ENCODE results near the gene MYH4.

MYH4 gene

DNA sequence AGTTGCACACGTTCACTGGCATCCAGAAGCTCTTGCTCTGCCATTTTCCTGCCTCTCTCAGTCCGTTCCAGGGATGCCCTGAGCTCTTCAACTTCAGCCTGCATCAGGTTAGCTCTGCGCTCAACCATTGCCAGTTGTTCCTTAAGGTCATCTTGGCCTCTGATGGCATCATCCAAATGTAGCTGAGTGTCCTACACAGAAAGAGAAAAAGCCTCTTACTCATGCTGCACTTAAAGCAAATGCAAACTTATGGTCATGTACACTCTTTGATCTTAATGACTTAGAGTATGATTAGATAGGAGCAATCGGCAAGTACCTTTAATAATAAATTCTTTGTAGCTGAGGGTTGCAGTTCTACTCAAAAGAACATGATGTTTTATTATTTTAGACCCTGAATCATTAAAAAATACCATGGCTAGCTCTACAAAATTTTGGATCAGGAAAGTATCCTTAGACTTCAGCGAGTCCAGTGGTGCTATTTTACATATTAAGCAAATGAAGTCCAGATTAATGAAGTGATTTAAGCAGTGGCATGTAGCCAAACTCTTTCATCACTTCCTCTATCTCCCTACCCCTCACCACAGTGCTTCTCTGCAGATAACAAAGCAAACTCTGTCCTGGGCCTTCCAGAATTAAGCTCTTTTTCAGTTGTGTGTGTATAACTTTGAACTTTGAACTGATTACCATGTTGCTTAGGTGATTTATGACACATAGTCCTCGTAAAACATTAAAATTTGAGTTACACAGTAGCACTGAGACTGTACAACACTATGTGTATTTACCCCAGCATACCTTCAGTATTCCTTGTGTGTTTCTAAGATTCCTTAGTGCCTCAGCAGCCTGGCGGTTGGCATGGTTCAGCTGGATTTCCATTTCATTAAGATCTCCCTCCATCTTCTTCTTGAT lies 22.1 kb downstream of the MYH4 start (continued):
- TF ChIP-seq, protein P1, sequence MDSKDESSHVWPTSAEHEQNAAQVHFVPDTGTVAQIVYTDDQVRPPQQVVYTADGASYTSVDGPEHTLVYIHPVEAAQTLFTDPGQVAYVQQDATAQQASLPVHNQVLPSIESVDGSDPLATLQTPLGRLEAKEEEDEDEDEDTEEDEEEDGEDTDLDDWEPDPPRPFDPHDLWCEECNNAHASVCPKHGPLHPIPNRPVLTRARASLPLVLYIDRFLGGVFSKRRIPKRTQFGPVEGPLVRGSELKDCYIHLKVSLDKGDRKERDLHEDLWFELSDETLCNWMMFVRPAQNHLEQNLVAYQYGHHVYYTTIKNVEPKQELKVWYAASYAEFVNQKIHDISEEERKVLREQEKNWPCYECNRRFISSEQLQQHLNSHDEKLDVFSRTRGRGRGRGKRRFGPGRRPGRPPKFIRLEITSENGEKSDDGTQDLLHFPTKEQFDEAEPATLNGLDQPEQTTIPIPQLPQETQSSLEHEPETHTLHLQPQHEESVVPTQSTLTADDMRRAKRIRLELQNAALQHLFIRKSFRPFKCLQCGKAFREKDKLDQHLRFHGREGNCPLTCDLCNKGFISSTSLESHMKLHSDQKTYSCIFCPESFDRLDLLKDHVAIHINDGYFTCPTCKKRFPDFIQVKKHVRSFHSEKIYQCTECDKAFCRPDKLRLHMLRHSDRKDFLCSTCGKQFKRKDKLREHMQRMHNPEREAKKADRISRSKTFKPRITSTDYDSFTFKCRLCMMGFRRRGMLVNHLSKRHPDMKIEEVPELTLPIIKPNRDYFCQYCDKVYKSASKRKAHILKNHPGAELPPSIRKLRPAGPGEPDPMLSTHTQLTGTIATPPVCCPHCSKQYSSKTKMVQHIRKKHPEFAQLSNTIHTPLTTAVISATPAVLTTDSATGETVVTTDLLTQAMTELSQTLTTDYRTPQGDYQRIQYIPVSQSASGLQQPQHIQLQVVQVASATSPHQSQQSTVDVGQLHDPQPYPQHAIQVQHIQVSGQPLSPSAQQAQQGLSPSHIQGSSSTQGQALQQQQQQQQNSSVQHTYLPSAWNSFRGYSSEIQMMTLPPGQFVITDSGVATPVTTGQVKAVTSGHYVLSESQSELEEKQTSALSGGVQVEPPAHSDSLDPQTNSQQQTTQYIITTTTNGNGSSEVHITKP (tag by site-specific recombination; IDR thresholded peaks at IDR 0.05), result no peak
- TF ChIP-seq ZNF530 (tag by site-specific recombination; IDR thresholded peaks at IDR 0.05; ENCODE audit: low read depth), result no peak

DNA sequence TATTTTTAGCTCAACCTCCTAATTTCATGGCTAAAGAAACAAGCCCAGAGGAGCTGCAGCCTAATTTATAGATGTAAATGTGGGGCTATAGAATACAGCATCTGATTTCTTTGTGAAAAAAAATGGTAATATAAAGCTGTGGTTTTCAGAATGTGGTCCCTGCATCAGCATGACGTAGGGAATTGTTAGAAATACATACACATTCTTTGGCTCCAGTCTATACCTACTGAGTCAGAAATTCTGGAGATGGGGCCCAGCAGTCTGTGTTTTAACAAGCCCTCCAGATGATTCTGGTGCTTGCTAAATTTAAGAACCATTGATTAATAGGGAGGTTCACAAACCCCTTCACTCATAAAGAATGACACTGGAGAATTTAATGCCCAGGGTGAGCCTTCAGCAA lies 29.5 kb downstream of the MYH4 start:
- ChIA-PET CTCF (no interaction called here), POLR2A (no interaction called here)
- Histone ChIP-seq H3K9me3 (ENCODE audit: control insufficient read depth, insufficient read depth, low read depth, low read length) (no peaks in the 10 kb centered on the region), H3K4me3 (ENCODE audit: low read depth, low read length) (no peak overlapping the region), H3K36me3 (ENCODE audit: control insufficient read depth in 2 of 2, insufficient read depth in 1 of 2, low read length in 2 of 2) (no peaks in the 10 kb centered on the region), H3K4me1 (ENCODE audit: control insufficient read depth, insufficient read depth, low read length) (no peaks in the 10 kb centered on the region), H3K27ac (ENCODE audit: extremely low read depth, low read depth, low read length) (no peak overlapping the region)
- TF ChIP-seq HOXA7 (CRISPR knock-in tag; IDR thresholded peaks at IDR 0.05; ENCODE audit: borderline replicate concordance) (no peak), ZNF140 (tag by site-specific recombination; IDR thresholded peaks at IDR 0.05) (no peak), ZNF23 (tag by site-specific recombination; IDR thresholded peaks at IDR 0.05; ENCODE audit: borderline replicate concordance) (no peak), ZNF19 (tag by site-specific recombination; IDR thresholded peaks at IDR 0.05; ENCODE audit: low read depth) (no peak)

DNA sequence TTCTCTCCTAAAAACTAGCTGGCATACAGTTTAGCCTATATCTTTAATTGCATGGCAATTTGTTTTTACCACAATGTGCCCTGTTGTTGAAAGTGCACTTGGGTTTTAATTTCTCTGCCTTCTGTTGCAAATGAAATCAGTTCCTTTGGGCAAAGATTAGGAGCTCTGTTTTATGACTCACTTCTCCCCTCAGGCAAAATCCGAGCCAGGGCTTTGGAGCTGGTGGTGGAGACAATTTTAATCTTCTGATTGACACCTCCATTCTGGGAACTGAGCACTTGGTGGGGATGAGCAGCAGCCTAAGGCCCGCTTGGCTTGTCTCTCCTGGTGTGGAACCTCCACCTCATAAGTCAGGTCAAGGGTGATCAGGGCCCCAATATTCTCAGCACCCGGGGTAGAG lies 34.3 kb downstream of the MYH4 start:
- Histone ChIP-seq H3K27ac (ENCODE audit: extremely low read depth, low read depth, low read length) (no peak overlapping the region), H3K4me1 (ENCODE audit: control insufficient read depth, insufficient read depth, low read length) (no peaks in the 10 kb centered on the region), H3K36me3 (ENCODE audit: control insufficient read depth in 2 of 2, insufficient read depth in 1 of 2, low read length in 2 of 2) (no peaks in the 10 kb centered on the region), H3K4me3 (ENCODE audit: low read depth, low read length) (no peak overlapping the region), H3K9me3 (ENCODE audit: control insufficient read depth, insufficient read depth, low read depth, low read length) (no peaks in the 10 kb centered on the region)
- ChIA-PET POLR2A (no interaction called here), CTCF (interaction anchor here (1.0 to 1.6 kb wide), 5 partner anchors 13 to 182 kb away, joined by 3 to 4 read pairs (median 3); no protein-coding TSS in a partner anchor)
- TF ChIP-seq ZNF549 (tag by site-specific recombination; IDR thresholded peaks at IDR 0.05) (peak; percentile 62; the same call in 1 of the 2 replicates), HOXC10 (CRISPR knock-in tag; IDR thresholded peaks at IDR 0.05) (no peak)

DNA sequence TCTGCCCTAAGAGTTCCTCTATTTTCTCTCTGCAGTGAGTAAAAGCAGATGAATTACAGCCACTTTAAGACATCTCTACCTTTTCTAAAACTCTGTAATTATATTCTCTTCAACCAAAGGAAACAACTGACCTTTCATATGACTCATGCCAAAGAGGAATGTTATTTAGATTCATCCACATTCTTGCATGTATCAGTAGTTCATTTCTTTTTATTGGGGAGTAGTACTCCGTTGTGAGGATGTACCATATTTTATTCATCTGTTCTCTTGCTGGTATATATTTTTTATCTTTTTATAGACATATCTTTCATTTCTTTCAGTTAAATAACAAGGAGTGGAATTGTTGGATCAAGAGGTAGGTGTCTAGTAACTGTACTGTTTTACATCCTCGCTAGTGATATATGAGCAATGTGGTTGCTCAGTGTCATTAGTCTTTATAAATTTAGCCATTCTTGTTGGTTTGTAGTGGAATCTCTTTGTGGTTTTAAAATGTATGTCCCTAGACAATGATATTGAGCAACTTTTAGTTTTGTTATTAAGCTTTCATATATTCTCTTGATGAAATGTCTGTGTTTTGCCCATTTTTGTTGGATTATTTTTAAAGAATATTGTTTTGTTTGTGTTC lies 39.8 kb downstream of the MYH4 start:
- TF ChIP-seq ZNF10 (tag by site-specific recombination; IDR thresholded peaks at IDR 0.05) (no peak), ZNF19 (tag by site-specific recombination; IDR thresholded peaks at IDR 0.05; ENCODE audit: low read depth) (no peak), ZNF610 (tag by site-specific recombination; IDR thresholded peaks at IDR 0.05; ENCODE audit: borderline replicate concordance) (no peak), ZNF184 (tag by site-specific recombination; IDR thresholded peaks at IDR 0.05) (no peak)
- TF ChIP-seq, protein P2, sequence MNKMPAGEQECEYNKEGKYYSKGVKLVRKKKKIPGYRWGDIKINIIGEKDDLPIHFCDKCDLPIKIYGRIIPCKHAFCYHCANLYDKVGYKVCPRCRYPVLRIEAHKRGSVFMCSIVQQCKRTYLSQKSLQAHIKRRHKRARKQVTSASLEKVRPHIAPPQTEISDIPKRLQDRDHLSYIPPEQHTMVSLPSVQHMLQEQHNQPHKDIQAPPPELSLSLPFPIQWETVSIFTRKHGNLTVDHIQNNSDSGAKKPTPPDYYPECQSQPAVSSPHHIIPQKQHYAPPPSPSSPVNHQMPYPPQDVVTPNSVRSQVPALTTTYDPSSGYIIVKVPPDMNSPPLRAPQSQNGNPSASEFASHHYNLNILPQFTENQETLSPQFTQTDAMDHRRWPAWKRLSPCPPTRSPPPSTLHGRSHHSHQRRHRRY (tag by site-specific recombination; IDR thresholded peaks at IDR 0.05), result no peak
- Histone ChIP-seq H3K27ac (ENCODE audit: extremely low read depth, low read depth, low read length) (no peak overlapping the region), H3K4me3 (ENCODE audit: low read depth, low read length) (no peak overlapping the region), H3K36me3 (ENCODE audit: control insufficient read depth in 2 of 2, insufficient read depth in 1 of 2, low read length in 2 of 2) (no peaks in the 10 kb centered on the region), H3K9me3 (ENCODE audit: control insufficient read depth, insufficient read depth, low read depth, low read length) (no peaks in the 10 kb centered on the region), H3K4me1 (ENCODE audit: control insufficient read depth, insufficient read depth, low read length) (no peaks in the 10 kb centered on the region)
- CTCF ChIA-PET, result interaction anchor here (0.5 to 1.2 kb wide), 4 partner anchors 8 to 501 kb away, joined by 3 to 4 read pairs (median 4); partner anchors contain the start of gene MYH8
- POLR2A ChIA-PET, result no interaction called here
